ENCODE measurements around the gene EBF3.

DNA sequence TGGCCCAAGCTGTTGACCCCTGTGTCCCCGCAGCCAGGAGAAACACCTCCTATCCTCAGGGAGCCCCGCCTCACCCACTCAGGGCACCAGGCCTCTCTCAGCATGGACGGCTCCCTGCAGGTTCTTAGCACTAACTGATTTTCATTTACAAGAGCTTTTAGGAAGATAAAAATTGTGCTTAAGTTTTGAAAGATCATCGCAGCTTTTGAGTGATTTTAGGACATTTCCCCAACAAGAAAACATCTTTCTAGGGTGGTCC, 22.1 kb downstream of the EBF3 start:
- TF ChIP-seq POLR2A (IDR thresholded peaks at IDR 0.05; ENCODE audit: low read depth, low read length) (no peak), POLR2AphosphoS5 (IDR thresholded peaks at IDR 0.05; ENCODE audit: low read depth, low read length) (no peak)

Data from GM12892 (cell line).